GM19438 (cell line): ENCODE measurements around the gene C6orf52.
"Not testable (repeated sequence)": the region's sequence is repeated elsewhere in the genome, so short reads cannot be mapped to it uniquely, and the experiment has no call there.

ENCODE experiments used
- ATAC-seq: cut with Tn5 transposase; IDR thresholded peaks from one replicate; pipeline ENCODE4 v1.9.1; 2021; ENCODE audit warnings: low read depth; ENCODE audit not compliant: unreplicated experiment

The C6orf52 gene

DNA sequence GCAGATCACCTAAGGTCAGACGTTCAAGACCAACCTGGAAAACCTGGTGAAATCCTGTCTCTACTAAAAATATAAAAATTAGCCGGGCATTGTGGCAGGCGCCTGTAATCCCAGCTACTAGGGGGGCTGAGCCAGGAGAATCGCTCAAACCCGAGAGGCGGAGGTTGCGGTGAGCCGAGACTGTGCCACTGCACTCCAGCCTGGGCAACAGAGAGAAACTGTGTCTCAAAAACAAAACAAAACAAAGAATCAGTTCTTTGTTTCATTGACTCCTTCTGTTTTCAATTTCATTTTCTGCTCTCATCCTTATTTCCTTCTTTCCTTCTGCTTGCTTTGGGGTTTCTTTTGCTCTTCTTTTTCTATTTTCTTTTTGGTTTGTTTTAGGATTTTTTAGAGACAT, 19.5 kb upstream of the C6orf52 start:
- ATAC-seq: no peak

DNA sequence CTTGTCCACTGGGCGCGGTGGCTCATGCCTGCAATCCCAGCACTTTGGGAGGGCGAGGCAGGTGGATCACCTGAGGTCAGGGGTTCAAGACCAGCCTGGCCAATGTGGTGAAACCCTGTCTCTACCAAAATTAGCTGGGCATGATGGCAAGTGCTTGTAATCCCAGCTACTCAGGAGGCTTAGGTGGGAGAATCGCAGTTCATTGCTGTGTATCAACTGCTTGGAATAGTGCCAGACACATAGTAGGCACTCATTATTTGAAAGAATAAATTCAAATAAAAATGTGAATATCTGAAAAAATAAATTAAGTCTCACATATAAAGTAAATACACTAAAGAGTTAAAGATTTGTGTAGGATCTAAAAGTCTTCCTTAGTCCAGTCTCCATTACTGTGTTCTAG, 2.2 kb upstream of the C6orf52 start:
- no peak for ATAC-seq

DNA sequence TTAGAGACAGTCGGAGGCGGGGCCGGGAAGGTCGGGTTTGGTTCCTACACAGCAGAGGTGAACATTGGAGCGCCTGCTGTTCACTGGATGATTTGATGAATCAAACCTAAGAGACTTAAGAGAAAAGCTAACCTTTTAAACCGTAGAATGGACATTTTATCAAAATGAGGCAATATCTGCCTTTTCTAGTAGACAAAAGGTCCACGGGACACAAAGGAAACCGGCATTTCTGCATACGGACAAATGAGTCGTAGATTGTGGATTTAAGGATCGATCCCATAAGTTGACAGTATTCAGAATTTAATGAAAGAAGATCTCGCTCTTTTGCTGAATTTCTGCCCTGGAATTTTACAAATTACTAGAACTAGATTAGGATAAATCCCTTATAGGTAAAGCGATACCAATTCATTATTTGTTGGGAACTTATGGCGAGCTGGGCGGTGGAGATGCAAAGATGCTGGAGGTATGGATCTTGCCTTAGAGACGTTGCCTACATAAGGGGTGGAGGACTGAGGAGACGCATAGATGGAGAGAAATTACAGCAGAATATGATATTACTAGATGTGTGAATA, 756 bp upstream of the C6orf52 start:
- no peak for ATAC-seq

DNA sequence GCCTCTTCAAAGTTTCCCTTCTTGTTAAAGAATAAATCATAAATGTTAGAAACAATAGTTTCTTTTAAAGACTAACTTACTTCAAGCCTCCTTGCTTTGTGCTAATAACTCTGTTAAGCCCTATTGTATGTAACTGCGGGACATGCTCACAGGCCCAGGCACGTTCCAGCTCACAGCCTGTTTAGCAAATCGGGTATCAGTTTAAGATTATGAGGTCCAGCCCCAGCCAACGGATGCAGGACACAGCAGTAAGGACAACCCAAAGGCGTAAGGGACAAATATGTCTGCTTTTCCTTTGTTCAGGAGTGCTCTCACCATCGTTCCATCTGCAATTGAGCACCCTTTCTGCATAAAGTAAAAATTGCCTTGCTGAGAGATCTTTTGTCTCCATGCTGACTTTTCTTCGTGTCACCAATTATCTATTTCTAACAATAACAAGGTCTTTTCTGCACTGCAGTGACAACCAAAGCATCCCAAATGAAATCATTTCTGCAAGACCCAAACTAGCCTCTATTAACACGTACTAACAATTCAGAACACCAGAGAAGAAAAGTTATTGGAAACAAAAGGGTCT, 1.4 kb downstream of the C6orf52 start:
- ATAC-seq: no peak

DNA sequence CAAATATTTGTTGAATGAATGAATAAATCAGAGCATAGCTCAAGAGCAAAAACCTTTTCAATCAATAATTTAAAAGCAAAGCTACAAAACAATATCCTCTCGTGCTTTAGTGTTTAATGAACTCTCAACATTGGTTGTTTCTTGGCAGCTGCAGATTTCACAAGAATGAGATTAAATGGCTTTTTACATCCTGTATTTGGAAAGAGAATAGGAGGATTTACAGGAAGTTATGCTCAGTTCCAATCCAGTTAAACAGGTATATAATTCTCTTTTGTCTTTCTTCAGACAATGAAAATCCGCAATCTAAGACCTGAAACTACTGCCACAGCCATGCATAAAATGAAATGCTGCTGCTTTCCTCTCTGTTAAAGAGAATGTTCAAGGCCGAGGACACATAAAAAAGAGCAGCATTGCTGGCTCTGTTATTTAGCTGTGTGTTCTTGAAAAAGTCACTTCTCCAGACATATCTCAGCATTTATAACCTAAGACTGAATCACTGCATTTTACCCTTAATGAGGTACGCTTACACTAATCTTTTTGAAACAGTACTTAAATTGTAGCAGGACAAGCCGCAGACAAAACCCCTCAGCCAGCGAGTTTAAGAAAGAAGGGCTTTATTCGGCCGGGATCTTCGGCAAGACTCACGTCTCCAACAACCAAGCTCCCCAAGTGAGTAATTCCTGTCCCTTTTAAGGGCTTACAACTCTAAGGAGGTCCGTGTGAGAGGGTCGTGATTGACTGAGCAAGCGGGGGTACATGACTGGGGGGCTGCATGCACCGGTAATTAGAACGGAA, 3.6 kb downstream of the C6orf52 start:
- no peak for ATAC-seq

DNA sequence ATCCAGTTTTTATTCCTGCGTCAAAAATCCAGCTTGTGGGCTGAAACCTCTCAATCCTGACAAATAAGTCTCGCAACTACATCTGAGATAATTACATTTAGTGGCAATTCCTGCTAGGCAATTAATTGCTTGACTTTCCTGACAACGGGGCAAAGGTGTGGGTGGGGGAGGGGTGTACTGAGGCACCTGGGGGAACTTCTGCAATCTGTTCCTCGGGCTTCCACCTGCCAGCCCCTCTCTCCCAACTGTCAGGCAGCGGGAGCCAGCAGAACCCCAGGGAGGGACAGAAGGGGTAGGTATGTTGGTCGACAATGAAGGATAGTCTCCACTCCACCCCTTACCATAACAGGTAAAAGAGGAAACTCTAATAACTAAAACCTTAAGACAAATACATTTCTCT, 6.8 kb downstream of the C6orf52 start:
- no peak for ATAC-seq

DNA sequence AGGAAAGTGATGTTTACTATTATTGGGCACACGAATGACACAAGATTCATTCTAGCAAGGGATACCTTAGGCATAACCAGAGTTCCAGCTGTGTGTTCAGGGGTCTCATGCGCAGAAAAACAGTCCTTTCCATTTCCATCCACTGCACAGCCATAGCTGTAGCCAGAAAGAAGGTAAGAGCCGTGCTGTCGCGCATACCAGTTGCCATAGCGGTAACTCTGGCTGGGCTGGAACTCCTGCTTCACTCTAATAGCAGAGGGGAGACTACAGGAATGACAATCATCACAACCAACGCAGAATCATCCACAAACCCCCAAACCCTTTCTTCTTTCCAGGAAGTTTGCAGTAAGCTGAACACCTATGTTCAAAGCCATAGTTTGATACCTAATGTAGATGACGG, 7.5 kb downstream of the C6orf52 start:
- ATAC-seq: no peak

DNA sequence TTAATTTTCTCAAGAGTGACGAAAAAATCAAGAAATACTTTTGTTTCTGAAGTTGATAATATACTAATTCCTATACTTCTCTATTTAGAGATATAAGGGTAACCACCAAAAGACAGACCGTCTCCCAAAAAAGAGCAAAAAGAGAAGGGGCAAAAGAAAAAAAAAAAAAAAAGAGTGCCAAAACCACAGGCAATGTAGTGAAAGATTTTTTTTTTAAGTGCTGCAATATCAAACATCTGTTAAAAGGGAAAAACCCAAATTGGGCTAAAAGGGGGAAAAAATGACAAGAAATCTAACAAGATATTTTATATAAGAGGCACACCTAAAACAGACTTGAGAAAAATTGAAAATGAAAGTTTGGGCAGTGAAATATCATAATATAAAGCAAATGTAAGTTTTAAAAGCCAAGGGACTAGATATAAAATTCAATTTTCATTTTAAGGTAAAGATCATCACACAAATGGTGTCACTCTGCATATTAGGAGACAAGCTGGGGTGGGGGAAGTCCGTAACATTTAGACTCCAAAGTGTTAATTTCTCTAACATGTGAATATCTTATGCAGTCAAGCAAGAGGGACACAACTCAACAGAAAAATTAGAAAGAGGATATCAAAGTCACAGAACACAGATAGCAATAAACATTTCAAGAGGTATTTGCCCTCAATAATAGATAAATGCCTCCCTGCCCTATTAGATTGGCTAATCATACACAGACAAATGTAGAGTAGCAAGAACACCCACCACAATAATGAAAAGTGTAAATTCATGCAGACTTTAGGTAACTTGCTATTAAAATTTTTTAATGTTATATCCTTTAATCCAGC, 9.1 kb downstream of the C6orf52 start:
- no peak for ATAC-seq

DNA sequence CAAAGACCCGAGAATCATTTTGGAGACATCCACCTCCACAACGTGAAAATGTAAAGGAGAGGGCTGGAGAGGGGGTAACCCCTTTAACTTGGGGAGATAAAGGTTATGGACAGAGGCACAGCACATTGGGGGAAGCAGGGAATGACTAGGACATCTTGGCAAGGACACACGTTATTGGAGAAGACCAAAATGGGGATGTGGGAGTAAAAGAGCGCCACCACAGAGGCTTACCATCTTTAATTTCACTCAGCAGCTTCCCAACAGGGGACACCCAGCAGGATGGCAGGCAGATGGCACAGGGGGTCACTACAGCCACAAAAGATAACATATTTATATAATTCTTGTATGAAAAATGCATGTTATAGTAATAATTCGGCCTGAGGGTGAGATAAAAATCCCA, 9.8 kb downstream of the C6orf52 start:
- ATAC-seq: no peak

DNA sequence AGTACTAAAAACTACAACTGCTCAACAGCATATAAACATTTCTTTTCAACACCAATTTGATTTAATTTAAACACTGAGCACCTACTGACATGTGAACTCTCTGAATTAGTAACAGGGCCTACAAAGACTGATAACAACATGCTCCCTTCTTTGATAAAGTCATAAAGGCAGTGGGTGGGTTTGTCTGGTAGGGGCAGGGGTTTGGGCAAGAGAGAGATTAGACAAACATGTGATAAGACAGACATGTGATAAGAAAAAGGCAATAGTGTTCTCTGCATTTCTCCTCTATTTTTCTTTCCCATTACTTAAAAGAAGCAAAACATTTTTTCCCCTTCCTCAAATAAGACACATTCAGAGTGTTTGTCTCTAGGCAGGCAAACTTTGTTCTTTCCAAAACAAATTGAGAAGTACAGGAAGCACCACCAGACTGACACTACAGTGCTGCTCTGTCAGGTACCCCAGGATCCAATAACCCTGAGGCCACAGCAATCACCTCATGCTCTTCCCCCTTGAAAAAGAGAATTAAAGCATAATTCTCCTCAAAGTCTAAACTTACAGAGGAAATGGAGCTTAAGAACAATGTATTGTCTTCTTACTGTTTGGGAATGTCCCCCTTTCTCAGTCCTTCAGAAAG, 11.9 kb downstream of the C6orf52 start:
- ATAC-seq: no peak

DNA sequence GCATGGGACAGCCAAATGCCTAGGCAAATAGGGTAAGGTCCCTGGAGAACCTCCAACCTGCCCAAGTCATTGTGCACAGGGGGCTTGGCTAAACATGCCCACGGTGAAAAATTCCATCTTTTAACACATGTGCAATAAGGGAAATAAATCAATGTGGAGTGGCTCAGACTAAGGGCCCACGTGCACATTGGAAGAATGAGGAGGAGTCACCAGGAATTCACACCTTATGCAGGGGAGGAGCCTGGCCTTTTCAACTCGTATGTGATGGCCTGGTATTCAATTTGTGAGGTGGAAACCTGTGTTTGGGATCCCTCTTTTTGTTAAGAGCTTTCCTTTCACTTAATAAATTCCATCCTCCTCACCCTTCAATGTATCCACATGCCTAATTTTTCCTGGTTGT, 12.6 kb downstream of the C6orf52 start:
- ATAC-seq: no peak

DNA sequence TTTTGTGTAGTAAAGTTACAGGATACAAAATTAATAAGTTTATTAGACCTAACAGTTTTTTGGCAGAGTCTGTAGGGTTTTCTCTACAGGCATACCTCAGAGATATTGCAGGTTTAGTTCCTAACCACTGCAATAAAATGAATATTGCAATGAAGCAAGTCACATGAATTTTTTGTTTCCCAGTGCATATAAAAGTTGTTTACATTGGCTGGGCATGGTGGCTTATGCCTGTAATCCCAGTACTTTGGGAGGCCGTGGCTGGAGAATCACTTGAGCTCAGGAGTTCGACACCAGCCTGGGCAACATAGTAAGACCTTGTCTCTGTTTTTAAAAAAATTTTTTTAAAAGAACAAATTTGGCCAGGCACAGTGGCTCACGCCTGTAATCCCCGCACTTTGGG, 16.0 kb downstream of the C6orf52 start:
- ATAC-seq: no peak

DNA sequence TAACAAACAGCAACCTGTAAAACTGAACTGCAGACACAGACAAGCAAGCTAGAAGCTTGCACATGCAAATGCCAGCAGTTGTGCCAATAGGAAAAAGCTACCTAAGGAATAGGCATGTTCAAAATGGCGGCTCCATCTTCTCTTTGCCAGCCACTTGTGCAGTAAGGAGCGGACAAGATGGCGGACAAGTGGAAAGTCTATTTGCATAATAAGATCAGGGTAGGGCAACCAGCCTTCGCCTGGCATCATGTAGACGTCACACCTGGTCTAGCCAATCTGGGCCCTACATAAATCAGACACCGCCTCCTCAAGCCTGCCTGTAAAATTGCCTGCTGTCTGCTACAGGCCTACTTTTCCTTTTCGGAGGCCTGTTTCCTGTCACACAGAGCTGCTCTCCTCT, 18.0 kb downstream of the C6orf52 start:
- ATAC-seq: no peak

DNA sequence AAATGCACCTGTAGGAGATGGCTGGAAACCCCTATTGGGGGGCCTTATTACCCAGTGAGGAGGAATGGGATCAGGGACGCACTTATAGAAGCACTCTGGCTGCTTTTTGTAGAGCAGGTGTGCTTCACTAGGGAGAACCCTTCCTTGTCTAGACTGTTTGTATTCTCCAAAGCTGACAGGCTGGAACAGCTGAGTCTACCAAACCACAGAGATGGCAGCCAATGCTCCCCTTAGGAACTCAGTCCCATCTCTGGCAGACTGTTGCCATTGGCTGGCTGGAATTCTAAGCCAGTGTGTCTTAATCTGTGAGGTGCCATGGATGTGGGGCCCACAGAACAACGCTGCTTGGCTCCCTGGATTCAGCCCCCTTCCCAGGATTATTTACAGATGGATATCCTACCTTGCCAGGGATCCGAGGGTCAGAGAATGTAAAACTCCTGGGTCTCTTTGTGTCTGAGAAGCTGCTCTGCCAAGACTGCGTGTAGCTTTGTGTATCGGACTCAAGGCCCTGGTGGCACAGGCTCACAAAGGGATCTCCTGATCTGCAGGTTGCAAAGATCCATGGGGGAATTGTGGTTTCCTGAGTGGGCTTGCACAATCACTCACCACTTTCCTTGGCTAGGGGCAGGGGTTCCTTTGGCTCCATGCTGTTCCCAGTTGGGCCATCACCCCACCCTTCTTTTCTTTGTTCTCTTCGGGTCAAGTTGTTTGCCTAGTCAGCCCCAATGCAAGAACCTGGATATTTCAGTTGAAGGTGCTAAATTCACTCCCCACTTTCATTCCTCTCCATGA, 26.1 kb downstream of the C6orf52 start:
- ATAC-seq: no peak

DNA sequence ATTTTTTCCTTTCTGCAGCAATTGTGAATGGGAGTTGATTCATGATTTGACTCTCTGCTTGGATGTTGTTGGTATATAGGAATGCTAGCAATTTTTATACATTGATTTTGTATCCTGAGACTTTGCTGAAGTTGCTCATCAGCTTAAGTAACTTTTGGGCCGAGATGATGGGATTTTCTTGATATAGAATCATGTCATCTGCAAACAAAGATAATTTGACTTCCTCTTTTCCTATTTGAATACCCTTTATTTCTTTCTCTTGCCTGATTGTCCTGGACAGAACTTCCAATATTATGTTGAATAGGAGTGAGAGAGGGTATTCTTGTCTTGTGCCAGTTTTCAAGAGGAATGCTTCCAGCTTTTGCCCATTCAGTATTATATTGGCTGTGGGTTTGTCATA, 28.8 kb downstream of the C6orf52 start:
- ATAC-seq: not testable (repeated sequence)

DNA sequence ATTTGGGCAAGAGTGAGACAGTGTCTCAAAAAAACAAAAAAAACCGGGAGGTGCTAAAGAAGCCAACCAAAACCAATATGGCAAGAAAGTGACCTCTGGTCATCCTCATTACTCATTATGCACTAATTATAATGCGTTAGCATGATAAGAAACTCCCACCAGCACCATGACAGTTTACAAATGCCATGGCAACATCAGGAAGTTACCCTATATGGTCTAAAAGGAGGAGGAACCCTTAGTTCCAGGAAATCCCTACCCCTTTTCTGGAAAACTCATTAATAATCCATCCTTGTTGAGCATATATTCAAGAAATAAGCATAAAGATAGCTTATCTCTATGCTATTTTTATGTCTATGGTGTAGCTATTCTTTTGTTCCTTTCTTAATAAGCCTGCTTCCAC, 31.7 kb downstream of the C6orf52 start:
- ATAC-seq: no peak

DNA sequence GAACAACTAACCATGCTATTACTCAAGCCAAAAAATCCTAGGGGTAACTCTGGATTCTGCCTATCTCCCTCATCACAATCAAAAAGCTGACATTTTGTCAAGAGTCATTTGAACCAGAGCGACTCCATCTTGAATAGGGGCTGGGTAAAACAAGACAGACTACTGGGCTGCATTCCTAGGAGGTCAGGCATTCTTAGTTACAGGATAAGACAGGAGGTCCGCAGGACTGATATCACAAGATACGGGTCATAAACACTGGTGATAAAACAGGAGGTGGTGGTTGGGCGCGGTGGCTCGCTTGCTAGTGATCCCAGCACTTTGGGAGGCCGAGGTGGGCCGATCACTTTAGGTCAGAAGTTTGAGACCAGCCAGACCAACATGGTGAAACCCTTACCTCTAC, 32.2 kb downstream of the C6orf52 start:
- no peak for ATAC-seq

DNA sequence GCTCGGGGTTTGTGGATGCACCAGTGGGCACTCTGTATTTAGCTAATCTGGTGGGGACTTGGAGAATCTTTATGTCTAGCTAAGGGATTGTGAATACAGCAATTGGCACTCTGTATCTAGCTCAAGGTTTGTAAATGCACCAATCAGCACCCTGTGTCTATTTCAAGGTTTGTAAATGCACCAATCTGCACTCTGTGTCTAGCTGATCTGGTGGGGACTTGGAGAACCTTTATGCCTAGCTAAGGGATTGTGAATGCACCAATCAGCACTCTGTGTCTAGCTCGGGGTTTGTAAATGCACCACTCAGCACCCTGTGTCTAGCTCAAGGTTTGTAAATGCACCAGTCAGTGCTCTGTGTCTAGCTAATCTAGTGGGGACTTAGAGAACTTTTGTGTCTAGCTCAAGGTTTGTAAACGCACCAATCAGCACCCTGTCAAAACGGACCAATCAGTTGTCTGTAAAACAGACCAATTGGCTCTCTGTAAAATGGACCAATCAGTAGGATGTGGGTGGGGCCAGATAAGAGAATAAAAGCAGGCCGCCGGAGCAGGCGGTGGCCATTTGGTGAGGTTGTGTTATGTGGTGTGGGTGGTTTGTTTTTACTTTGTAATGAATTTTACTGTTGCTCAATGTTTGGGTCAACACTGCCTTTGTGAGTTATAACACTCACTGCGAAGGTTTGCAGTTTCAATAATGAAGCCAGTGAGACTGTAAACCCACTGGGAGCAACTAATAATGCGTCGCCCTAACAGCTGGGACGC, 33.8 kb downstream of the C6orf52 start:
- not testable (repeated sequence) for ATAC-seq

DNA sequence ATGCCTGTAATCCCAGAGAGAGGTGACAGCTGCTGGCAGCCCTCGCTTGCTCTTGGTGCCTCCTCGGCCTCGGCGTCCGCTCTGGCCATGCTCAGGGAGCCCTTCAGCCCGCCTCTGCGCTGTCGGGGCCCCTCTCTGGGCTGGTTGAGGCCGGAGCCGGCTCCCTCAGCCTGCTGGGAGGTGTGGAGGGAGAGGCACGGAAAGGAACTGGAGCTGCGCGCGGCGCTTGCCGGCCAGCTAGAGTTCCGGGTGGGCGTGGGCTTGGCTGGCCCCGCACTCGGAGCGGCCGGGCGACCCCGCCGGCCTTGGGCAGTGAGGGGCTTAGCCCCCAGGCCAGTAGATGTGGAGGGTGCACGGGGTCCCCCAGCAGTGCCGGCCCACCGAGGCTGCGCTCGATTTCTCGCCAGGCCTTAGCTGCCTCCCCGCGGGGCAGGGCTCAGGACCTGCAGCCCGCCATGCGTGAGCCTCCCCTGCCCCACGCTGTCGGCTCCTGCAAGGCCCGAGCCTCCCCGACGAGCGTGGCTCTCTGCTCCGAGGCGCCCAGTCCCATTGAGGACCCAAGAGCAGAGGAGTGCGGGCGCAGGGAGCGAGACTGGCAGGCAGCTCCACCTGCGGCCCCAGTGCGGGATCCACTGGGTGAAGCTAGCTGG, 34.6 kb downstream of the C6orf52 start:
- ATAC-seq: no peak
